GM18867 (cell line): ENCODE measurements around the gene PKD1L1.

Experiments
- ATAC-seq: cut with Tn5 transposase; IDR thresholded peaks from one replicate; pipeline ENCODE4 v1.9.1; 2021; ENCODE audit warnings: mild to moderate bottlenecking, moderate library complexity; ENCODE audit not compliant: unreplicated experiment

The PKD1L1 gene

GRCh38 chr7:47907981-47908616 is 40.2 kb downstream of the PKD1L1 start:
- no peak for ATAC-seq

GRCh38 chr7:47906883-47907282 is 41.4 kb downstream of the PKD1L1 start:
- no peak for ATAC-seq

GRCh38 chr7:47905076-47905920 is 43.0 kb downstream of the PKD1L1 start:
- no peak for ATAC-seq

- no peak for ATAC-seq
Observed at GRCh38 chr7:47902013-47902412, 46.3 kb downstream of the PKD1L1 start.

- ATAC-seq, result no peak
Observed at GRCh38 chr7:47901542-47901941, 46.7 kb downstream of the PKD1L1 start.

GRCh38 chr7:47897831-47898230 is 50.4 kb downstream of the PKD1L1 start:
- ATAC-seq, result no peak

GRCh38 chr7:47896809-47897423 is 51.4 kb downstream of the PKD1L1 start:
- ATAC-seq, result no peak

GRCh38 chr7:47895026-47895425 is 53.2 kb downstream of the PKD1L1 start:
- no peak for ATAC-seq

GRCh38 chr7:47893721-47894365 is 54.4 kb downstream of the PKD1L1 start:
- ATAC-seq, result no peak

- no peak for ATAC-seq
Observed at GRCh38 chr7:47893238-47893637, 55.0 kb downstream of the PKD1L1 start.

- no peak for ATAC-seq
Observed at GRCh38 chr7:47890606-47891005, 57.7 kb downstream of the PKD1L1 start.

GRCh38 chr7:47890125-47890524 is 58.1 kb downstream of the PKD1L1 start:
- ATAC-seq, result no peak

- ATAC-seq, result no peak
Observed at GRCh38 chr7:47889723-47890122, 58.5 kb downstream of the PKD1L1 start.

GRCh38 chr7:47888371-47889265 is 59.6 kb downstream of the PKD1L1 start:
- ATAC-seq, result no peak

GRCh38 chr7:47887016-47887640 is 61.1 kb downstream of the PKD1L1 start:
- no peak for ATAC-seq

GRCh38 chr7:47885987-47886811 is 62.1 kb downstream of the PKD1L1 start:
- ATAC-seq, result no peak

- no peak for ATAC-seq
Observed at GRCh38 chr7:47885309-47885986, 62.8 kb downstream of the PKD1L1 start.

- no peak for ATAC-seq
Observed at GRCh38 chr7:47884675-47885074, 63.6 kb downstream of the PKD1L1 start.

GRCh38 chr7:47882635-47883034 is 65.6 kb downstream of the PKD1L1 start:
- no peak for ATAC-seq
